Suprapubic skin (tissue), 4 donors: ENCODE results near the gene PPIL4. TPM values are rescaled to one million over a fixed set of nuclear protein-coding genes. Genes with fewer than 3 reads are reported as not detected.

ENCODE experiments used
- DNase-seq, 2 donors: peaks; one replicate each; pipeline ENCODE4 v3.0.0-alpha.2; 2019; ENCODE audit warnings: low spot score in 2 of 2
- H3K27ac ChIP-seq: fragments of 200-600 bp; sonication (generic); one replicate; pipeline ENCODE4 v1.5.1; 2019
- H3K27me3 ChIP-seq: fragments of 200-600 bp; sonication (generic); one replicate; pipeline ENCODE4 v1.5.1; 2019
- H3K36me3 ChIP-seq: fragments of 200-600 bp; sonication (generic); one replicate; pipeline ENCODE4 v1.5.1; 2019
- H3K4me1 ChIP-seq: fragments of 200-600 bp; sonication (generic); one replicate; pipeline ENCODE4 v1.5.1; 2019
- H3K4me3 ChIP-seq: fragments of 200-600 bp; sonication (generic); one replicate; pipeline ENCODE4 v1.5.1; 2019; ENCODE audit warnings: mild to moderate bottlenecking
- H3K9me3 ChIP-seq: fragments of 200-600 bp; sonication (generic); one replicate; pipeline ENCODE4 v1.5.1; 2019
- EP300 ChIP-seq: sonication (generic); formaldehyde crosslinking; IDR thresholded peaks from one replicate; pipeline ENCODE4 v1.6.1; 2017; ENCODE audit warnings: antibody characterized with exemption
- POLR2A ChIP-seq, 2 donors: fragments of 450-650 bp; IDR thresholded peaks; one replicate each; pipeline ENCODE4 v1.6.1; 2017; ENCODE audit warnings: antibody characterized with exemption in 2 of 2, mild to moderate bottlenecking in 2 of 2, moderate library complexity in 2 of 2
- POLR2AphosphoS5 ChIP-seq, 3 donors: sonication (generic); formaldehyde crosslinking; IDR thresholded peaks; one replicate each; pipeline ENCODE4 v1.6.1; 2017; ENCODE audit warnings: antibody characterized with exemption in 3 of 3
- WGBS: methylation state at CpG from one replicate; pipeline ENCODE4 v1.1.5; 2018; 5-methylcytosine and 5-hydroxymethylcytosine counted together
- total RNA-seq, 4 donors: library from RNA; depleted of rRNA; stranded (reverse); fragments of >200 nt; gene quantifications; one replicate each; pipeline ENCODE4 v1.1.0, GENCODE V29; 2016
- TF ChIP-seq, protein P1 (sequence below), 2 donors: fragments of 200-600 bp in 1 of 2; fragments of 450-650 bp in 1 of 2; sonication (generic) in 1 of 2; IDR thresholded peaks; one replicate each; pipeline ENCODE4 v1.5.1; 2016 to 2019; ENCODE audit warnings: antibody characterized with exemption in 2 of 2, mild to moderate bottlenecking in 1 of 2, moderate library complexity in 1 of 2

Gene PPIL4
- total RNA-seq, 4 donors from 2014 or later = 15.6 to 39.9 (median 19.0) TPM

DNA sequence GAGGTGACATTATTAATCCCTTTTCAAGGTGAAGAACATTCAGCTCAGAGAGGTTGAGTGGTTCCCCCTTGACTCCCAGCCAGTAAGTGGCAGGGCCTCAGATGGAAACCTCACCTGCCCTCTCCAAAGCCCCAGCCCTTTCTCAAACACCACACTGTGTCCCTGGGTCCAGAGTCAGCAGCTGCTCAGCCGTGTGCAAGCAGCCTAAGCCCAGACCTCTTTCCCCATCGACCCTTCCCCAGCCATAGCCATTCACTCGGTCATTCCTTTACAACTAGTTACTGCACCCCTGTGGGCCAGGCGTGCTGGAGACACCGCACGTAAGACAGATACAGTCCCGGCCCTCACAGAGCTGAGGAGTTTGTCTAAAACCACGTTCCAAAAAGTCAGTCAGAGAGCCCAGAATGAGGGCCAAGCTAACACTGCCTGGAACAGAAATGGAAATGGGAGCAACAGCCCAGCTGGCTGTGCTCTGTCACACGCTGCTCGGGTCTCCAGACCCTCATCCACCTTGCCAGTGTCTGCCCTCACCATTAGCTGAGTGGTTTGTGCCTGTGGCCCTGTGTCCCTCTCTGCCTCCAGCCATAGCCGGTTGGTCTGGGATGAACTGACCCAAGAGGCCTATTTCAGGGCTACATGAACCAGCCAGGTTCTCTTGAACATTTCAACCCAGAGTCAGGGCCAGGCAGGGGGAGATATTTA lies 90.7 kb downstream of the PPIL4 start:
- TF ChIP-seq POLR2AphosphoS5 (IDR thresholded peaks at IDR 0.05) (no peak), POLR2A (IDR thresholded peaks at IDR 0.05) (no peak), EP300 (no peak)
- TF ChIP-seq, protein P1, sequence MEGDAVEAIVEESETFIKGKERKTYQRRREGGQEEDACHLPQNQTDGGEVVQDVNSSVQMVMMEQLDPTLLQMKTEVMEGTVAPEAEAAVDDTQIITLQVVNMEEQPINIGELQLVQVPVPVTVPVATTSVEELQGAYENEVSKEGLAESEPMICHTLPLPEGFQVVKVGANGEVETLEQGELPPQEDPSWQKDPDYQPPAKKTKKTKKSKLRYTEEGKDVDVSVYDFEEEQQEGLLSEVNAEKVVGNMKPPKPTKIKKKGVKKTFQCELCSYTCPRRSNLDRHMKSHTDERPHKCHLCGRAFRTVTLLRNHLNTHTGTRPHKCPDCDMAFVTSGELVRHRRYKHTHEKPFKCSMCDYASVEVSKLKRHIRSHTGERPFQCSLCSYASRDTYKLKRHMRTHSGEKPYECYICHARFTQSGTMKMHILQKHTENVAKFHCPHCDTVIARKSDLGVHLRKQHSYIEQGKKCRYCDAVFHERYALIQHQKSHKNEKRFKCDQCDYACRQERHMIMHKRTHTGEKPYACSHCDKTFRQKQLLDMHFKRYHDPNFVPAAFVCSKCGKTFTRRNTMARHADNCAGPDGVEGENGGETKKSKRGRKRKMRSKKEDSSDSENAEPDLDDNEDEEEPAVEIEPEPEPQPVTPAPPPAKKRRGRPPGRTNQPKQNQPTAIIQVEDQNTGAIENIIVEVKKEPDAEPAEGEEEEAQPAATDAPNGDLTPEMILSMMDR (IDR thresholded peaks at IDR 0.05) = no peak
- Histone ChIP-seq H3K27ac (no peak overlapping the region), H3K27me3 (peaks cover 16% of the 10 kb centered on the region), H3K4me3 (no peak overlapping the region), H3K36me3 (no peaks in the 10 kb centered on the region), H3K9me3 (no peaks in the 10 kb centered on the region), H3K4me1 (peaks cover 37% of the 10 kb centered on the region)
- DNase-seq = no peak
- 81% methylated on average over 10 of the region's 11 CpGs for WGBS

Other genes starting within 250 kb of the PPIL4 start
- gene TAB2, start 228.3 kb downstream of the PPIL4 start, total RNA-seq = 10 to 100 TPM; 49.8 to 81.8 (median 74.1) TPM
- gene SUMO4, start 145.8 kb downstream of the PPIL4 start, total RNA-seq = 1 to 10 TPM; 1.0 to 6.0 (median 3.4) TPM
- 1 to 10 TPM in 1 of 4 donors, under 1 TPM in 3; 0.23 to 4.7 (median 0.46) TPM for gene ZC3H12D, start 61.0 kb downstream of the PPIL4 start, total RNA-seq
- 10 to 100 TPM; 24.9 to 43.8 (median 34.4) TPM for gene GINM1, start 20.3 kb upstream of the PPIL4 start, total RNA-seq
- 10 to 100 TPM; 11.7 to 34.4 (median 16.7) TPM for gene KATNA1, start 102.7 kb upstream of the PPIL4 start, total RNA-seq
- 10 to 100 TPM; 31.2 to 55.0 (median 44.4) TPM for gene LATS1, start 172.1 kb upstream of the PPIL4 start, total RNA-seq
- 10 to 100 TPM; 21.0 to 31.3 (median 22.3) TPM for gene NUP43, start 200.5 kb upstream of the PPIL4 start, total RNA-seq
- 10 to 100 TPM; 57.4 to 67.6 (median 66.6) TPM for gene PCMT1, start 203.7 kb upstream of the PPIL4 start, total RNA-seq